Measurements from ENCODE around the gene CHCHD2. TPM values are rescaled to one million over a fixed set of nuclear protein-coding genes. Genes with fewer than 3 reads are reported as not detected.
"Not testable (repeated sequence)": the region's sequence is repeated elsewhere in the genome, so short reads cannot be mapped to it uniquely, and the experiment has no call there.

The CHCHD2 gene
- polyA plus RNA-seq, 3 donors: 241 to 500 (median 412) TPM

- Histone ChIP-seq H3K9me3 (replicated peaks in 1 of 2; ENCODE audit: control insufficient read depth in 1 of 2, insufficient read depth in 1 of 2, low read length in 2 of 2) (no peaks in the 10 kb centered on the region), H3K27ac (ENCODE audit: low read depth in 1 of 2, low read length in 2 of 2) (no peak overlapping the region), H3K4me3 (replicated peaks in 1 of 3; ENCODE audit: low read depth in 2 of 3, low read length in 3 of 3) (no peak overlapping the region), H3K9ac (ENCODE audit: insufficient read depth, low read length, poor library complexity, severe bottlenecking) (no peak overlapping the region), H3K27me3 (ENCODE audit: control insufficient read depth in 2 of 2, insufficient read depth in 2 of 2, low read length in 2 of 2) (no peaks in the 10 kb centered on the region), H3K4me2 (replicated peaks; ENCODE audit: extremely low read depth, low read length, poor library complexity, severe bottlenecking) (no peak overlapping the region), H4K20me1 (ENCODE audit: insufficient read depth, low read length) (peaks cover 2% of the 10 kb centered on the region), H3K4me1 (ENCODE audit: control insufficient read depth in 1 of 2, insufficient read depth in 2 of 2, low read length in 2 of 2) (no peaks in the 10 kb centered on the region), H3K79me2 (ENCODE audit: insufficient read depth, low read length) (no peaks in the 10 kb centered on the region), H2AFZ (ENCODE audit: insufficient read depth, low read depth, low read length, poor library complexity, severe bottlenecking) (no peak overlapping the region), H3K36me3 (replicated peaks in 1 of 2; ENCODE audit: control insufficient read depth in 1 of 2, insufficient read depth in 2 of 2, low read length in 2 of 2) (peaks cover 33 to 41% of the 10 kb centered on the region in 2 donors)
- Mint-ChIP-seq H3K27ac (no peak overlapping the region), H3K4me1 (no peaks in the 10 kb centered on the region), H3K9me3 (no peaks in the 10 kb centered on the region), H3K36me3 (peaks cover 37 to 53% of the 10 kb centered on the region in 2 donors), H3K4me3 (no peak overlapping the region), H3K27me3 (ENCODE audit: low read depth in 3 of 3) (no peaks in the 10 kb centered on the region)
- WGBS (ENCODE audit: insufficient coverage): no CpG with 5 or more reads among the region's 5 CpGs
- DNase-seq: no peak
- no peak for TF ChIP-seq CTCF (IDR thresholded peaks at IDR 0.05)
- intact Hi-C loops (cut with micrococcal nuclease): no loop called here
Measured at GRCh38 chr7:56097700-56098099, 8.6 kb downstream of the CHCHD2 start.

GRCh38 chr7:56092789-56093531 is 13.3 kb downstream of the CHCHD2 start, which contains the start of gene PHKG1:
Gene PHKG1 (minus strand): TSS chr7:56092952. CDS start chr7:56088941, 4,011 bp downstream.
- 74% methylated on average over 16 of the region's 19 CpGs for WGBS (ENCODE audit: insufficient coverage)
- Mint-ChIP-seq H3K36me3 (peaks cover 7 to 13% of the 10 kb centered on the region in 2 donors), H3K4me3 (no peak within 1 kb of the TSS), H3K9me3 (peaks cover 0 to 3% (median 0%) of the 10 kb centered on the region in 7 donors), H3K27me3 (ENCODE audit: low read depth in 3 of 3) (peaks cover 0 to 3% (median 0%) of the 10 kb centered on the region in 3 donors), H3K27ac (peak within 1 kb of the TSS in 2 of 7 donors; percentile 9 to 21), H3K4me1 (no peaks in the 10 kb centered on the region)
- Histone ChIP-seq H3K36me3 (replicated peaks in 1 of 2; ENCODE audit: control insufficient read depth in 1 of 2, insufficient read depth in 2 of 2, low read length in 2 of 2) (peaks cover 0 to 2% of the 10 kb centered on the region in 2 donors), H4K20me1 (ENCODE audit: insufficient read depth, low read length) (no peaks in the 10 kb centered on the region), H3K4me1 (ENCODE audit: control insufficient read depth in 1 of 2, insufficient read depth in 2 of 2, low read length in 2 of 2) (no peaks in the 10 kb centered on the region), H3K27me3 (ENCODE audit: control insufficient read depth in 2 of 2, insufficient read depth in 2 of 2, low read length in 2 of 2) (no peaks in the 10 kb centered on the region), H2AFZ (ENCODE audit: insufficient read depth, low read depth, low read length, poor library complexity, severe bottlenecking) (no peak within 1 kb of the TSS), H3K4me2 (replicated peaks; ENCODE audit: extremely low read depth, low read length, poor library complexity, severe bottlenecking) (no peak within 1 kb of the TSS), H3K9ac (ENCODE audit: insufficient read depth, low read length, poor library complexity, severe bottlenecking) (no peak within 1 kb of the TSS), H3K79me2 (ENCODE audit: insufficient read depth, low read length) (no peaks in the 10 kb centered on the region), H3K4me3 (replicated peaks in 1 of 3; ENCODE audit: low read depth in 2 of 3, low read length in 3 of 3) (no peak within 1 kb of the TSS), H3K9me3 (replicated peaks in 1 of 2; ENCODE audit: control insufficient read depth in 1 of 2, insufficient read depth in 1 of 2, low read length in 2 of 2) (no peaks in the 10 kb centered on the region), H3K27ac (ENCODE audit: low read depth in 1 of 2, low read length in 2 of 2) (no peak within 1 kb of the TSS)
- intact Hi-C loops (cut with micrococcal nuclease): no loop called here
- DNase-seq: no peak
- no peak for TF ChIP-seq CTCF (IDR thresholded peaks at IDR 0.05)

- H3K36me3 Mint-ChIP-seq: peaks cover 7 to 12% of the 10 kb centered on the region in 2 donors
- H3K9me3 ChIP-seq (replicated peaks in 1 of 2; ENCODE audit: control insufficient read depth in 1 of 2, insufficient read depth in 1 of 2, low read length in 2 of 2); H3K4me2 ChIP-seq (replicated peaks; ENCODE audit: extremely low read depth, low read length, poor library complexity, severe bottlenecking); H3K9me3 Mint-ChIP-seq; H3K27ac Mint-ChIP-seq; H4K20me1 ChIP-seq (ENCODE audit: insufficient read depth, low read length); H2AFZ ChIP-seq (ENCODE audit: insufficient read depth, low read depth, low read length, poor library complexity, severe bottlenecking); H3K9ac ChIP-seq (ENCODE audit: insufficient read depth, low read length, poor library complexity, severe bottlenecking); H3K27me3 Mint-ChIP-seq (ENCODE audit: low read depth in 3 of 3); H3K4me3 ChIP-seq (replicated peaks in 1 of 3; ENCODE audit: low read depth in 2 of 3, low read length in 3 of 3); H3K4me3 Mint-ChIP-seq; H3K4me1 ChIP-seq (ENCODE audit: control insufficient read depth in 1 of 2, insufficient read depth in 2 of 2, low read length in 2 of 2); H3K27ac ChIP-seq (ENCODE audit: low read depth in 1 of 2, low read length in 2 of 2); H3K27me3 ChIP-seq (ENCODE audit: control insufficient read depth in 2 of 2, insufficient read depth in 2 of 2, low read length in 2 of 2); H3K36me3 ChIP-seq (replicated peaks in 1 of 2; ENCODE audit: control insufficient read depth in 1 of 2, insufficient read depth in 2 of 2, low read length in 2 of 2); H3K4me1 Mint-ChIP-seq; intact Hi-C loops (cut with micrococcal nuclease); DNase-seq; H3K79me2 ChIP-seq (ENCODE audit: insufficient read depth, low read length): not testable (repeated sequence)
- no CpG with 5 or more reads among the region's 6 CpGs for WGBS (ENCODE audit: insufficient coverage)
Measured at GRCh38 chr7:56092388-56092787, 13.9 kb downstream of the CHCHD2 start.

Data from CD14-positive monocyte (primary cell).